BE2C (cell line): Measurements from ENCODE around the gene ARL2BP.

ENCODE experiments used
- DNase-seq: peaks from one replicate; pipeline ENCODE4 v3.0.0-alpha.2; 2020
- H3K27me3 ChIP-seq: fragments of 250-450 bp; sonication (Bioruptor Pico); 2 replicates; pipeline ENCODE4 v1.5.1; 2020; ENCODE audit warnings: mild to moderate bottlenecking
- H3K36me3 ChIP-seq: fragments of 250-450 bp; sonication (Bioruptor Pico); 2 replicates; pipeline ENCODE4 v1.5.1; 2020; ENCODE audit warnings: mild to moderate bottlenecking
- H3K4me1 ChIP-seq: fragments of 250-450 bp; sonication (Bioruptor Pico); 2 replicates; pipeline ENCODE4 v1.5.1; 2020
- H3K4me3 ChIP-seq: 2 replicates; pipeline ENCODE4 v1.5.1; 2011; ENCODE audit warnings: low read depth, low read length
- H3K9me3 ChIP-seq: fragments of 250-450 bp; sonication (Bioruptor Pico); 2 replicates; pipeline ENCODE4 v1.5.1; 2020
- CTCF ChIP-seq: IDR thresholded peaks from 2 replicates; pipeline ENCODE4 v1.5.1; 2012; ENCODE audit warnings: mild to moderate bottlenecking, low read depth, low read length

ARL2BP gene

DNA sequence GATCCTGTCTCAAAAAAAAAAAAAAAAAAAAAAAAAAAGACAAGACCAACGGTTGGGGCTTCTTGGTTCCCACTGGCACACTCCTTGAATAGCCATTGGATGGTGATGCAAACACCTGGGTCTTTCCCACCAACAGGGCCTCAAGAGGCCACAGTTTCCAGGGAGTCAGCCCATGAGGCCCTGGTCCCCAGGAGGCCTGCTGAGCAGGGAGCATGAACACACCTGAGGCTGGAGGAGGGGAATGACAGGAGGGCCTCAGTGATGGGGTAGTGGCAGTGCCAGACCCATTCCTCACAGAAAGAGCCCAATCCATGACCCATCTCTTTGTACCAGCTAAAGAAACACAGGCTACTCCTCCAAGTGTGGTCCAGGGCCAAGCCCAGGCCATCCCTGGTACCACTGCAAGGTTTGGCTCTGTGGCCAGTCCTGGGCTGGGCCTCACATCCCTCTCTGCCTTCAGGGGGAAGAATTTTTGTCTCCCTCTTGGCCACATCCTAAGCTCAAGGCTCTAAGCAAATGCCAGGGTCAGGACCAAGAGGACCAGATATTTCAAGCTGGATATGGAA lies 13.9 kb downstream of the ARL2BP start:
- no peak for DNase-seq
- H3K27me3 ChIP-seq, result no peaks in the 10 kb centered on the region
- H3K9me3 ChIP-seq, result no peaks in the 10 kb centered on the region
- no peak for TF ChIP-seq CTCF
- H3K4me1 ChIP-seq, result no peaks in the 10 kb centered on the region; the same call in 1 of the 2 replicates
- no peaks in the 10 kb centered on the region for H3K36me3 ChIP-seq
- no peak overlapping the region for H3K4me3 ChIP-seq

- Histone ChIP-seq H3K4me3 (no peak overlapping the region), H3K36me3 (no peaks in the 10 kb centered on the region), H3K4me1 (peaks cover 2% of the 10 kb centered on the region), H3K27me3 (no peaks in the 10 kb centered on the region), H3K9me3 (no peaks in the 10 kb centered on the region)
- DNase-seq, result no peak
- TF ChIP-seq CTCF, result no peak
Measured at GRCh38 chr16:57260294-57260929, 15.4 kb downstream of the ARL2BP start.

DNA sequence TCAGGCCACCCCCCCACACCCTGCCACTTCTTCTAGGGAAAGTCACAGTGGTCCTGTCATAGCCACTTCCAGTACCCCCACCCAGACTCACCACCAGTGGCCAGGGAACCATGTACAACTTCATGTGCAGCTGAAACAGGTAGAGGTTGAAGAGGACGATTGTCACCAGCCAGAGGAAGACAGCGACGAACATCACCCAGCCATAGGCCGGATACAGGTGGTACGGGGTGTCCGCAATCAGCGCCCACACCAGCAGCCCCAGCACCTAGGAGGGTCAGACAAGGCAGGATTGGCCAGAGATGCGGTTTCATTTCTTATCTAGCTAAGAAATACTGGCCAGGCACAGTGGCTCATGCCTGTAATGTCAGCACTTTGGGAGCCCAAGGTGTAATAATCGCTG lies 16.7 kb downstream of the ARL2BP start:
- no peaks in the 10 kb centered on the region for H3K36me3 ChIP-seq
- no peaks in the 10 kb centered on the region for H3K9me3 ChIP-seq
- no peaks in the 10 kb centered on the region for H3K27me3 ChIP-seq
- no peak overlapping the region for H3K4me3 ChIP-seq
- no peak for TF ChIP-seq CTCF
- DNase-seq, result no peak
- H3K4me1 ChIP-seq, result peaks cover 7% of the 10 kb centered on the region

GRCh38 chr16:57262841-57263540 lies 17.9 kb downstream of the ARL2BP start:
- Histone ChIP-seq H3K9me3 (no peaks in the 10 kb centered on the region), H3K4me3 (no peak overlapping the region), H3K27me3 (no peaks in the 10 kb centered on the region), H3K36me3 (no peaks in the 10 kb centered on the region), H3K4me1 (peaks cover 10% of the 10 kb centered on the region)
- TF ChIP-seq CTCF, result no peak
- no peak for DNase-seq

GRCh38 chr16:57263541-57264351 lies 18.7 kb downstream of the ARL2BP start:
- H3K27me3 ChIP-seq, result no peaks in the 10 kb centered on the region
- no peaks in the 10 kb centered on the region for H3K36me3 ChIP-seq
- no peak for DNase-seq
- H3K4me1 ChIP-seq, result peaks cover 13% of the 10 kb centered on the region
- TF ChIP-seq CTCF, result no peak
- no peaks in the 10 kb centered on the region for H3K9me3 ChIP-seq
- H3K4me3 ChIP-seq, result no peak overlapping the region
